SH-SY5Y (cell line): ENCODE measurements around the gene CFLAR.

Source experiments
- GATA2 ChIP-seq: IDR thresholded peaks from 2 replicates; pipeline ENCODE4 v1.6.1; 2011; ENCODE audit warnings: mild to moderate bottlenecking, low read depth, low read length
- GATA3 ChIP-seq: IDR thresholded peaks from 2 replicates; pipeline ENCODE4 v1.6.1; 2011; ENCODE audit warnings: low read depth, mild to moderate bottlenecking, low read length, moderate library complexity

DNA sequence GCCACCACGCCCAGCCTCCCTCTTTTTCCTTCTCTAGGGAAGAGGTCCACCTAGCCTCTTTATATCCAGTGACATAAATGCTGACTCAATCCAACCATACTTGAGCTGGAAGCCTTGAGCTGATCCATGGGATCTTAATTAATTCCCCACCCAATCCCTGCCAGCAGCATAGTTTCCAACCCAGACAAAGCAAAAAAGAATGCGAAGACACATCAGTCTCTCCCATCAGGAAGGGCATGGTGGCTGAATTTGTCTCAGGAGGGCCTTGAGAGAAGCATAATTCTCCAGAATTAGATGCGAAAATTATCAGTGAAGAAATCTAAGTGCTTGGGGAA lies 89.5 kb downstream of the CFLAR start:
- TF ChIP-seq GATA3 (no peak), GATA2 (no peak)
